ENCODE results near the gene KCNMA1.

DNA sequence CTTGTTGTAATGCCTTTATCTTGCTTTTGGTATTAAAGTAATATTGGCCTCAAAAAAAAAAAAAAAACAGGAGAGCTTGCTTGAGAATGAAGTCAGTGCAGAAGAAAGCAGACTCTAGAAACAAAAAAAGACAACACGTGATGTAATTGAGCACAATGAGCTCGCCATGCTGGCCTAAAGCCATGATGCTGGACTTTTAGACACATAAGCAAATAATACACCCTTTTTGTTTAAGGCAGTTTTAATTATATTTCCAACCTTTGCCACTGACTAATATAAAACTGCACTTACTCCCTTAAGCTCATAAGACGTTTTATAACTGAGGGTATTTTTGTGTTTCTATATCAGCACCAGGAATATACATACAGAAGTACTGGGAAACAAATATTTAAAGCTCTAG is 798.3 kb downstream of the KCNMA1 start:
- TF ChIP-seq GATA2 (IDR thresholded peaks at IDR 0.05; ENCODE audit: low read depth, low read length) (no peak), GATA3 (IDR thresholded peaks at IDR 0.05; ENCODE audit: low read depth, low read length) (no peak)

All from SH-SY5Y (cell line).